ENCODE data around the gene AGBL1.

Gene AGBL1

DNA sequence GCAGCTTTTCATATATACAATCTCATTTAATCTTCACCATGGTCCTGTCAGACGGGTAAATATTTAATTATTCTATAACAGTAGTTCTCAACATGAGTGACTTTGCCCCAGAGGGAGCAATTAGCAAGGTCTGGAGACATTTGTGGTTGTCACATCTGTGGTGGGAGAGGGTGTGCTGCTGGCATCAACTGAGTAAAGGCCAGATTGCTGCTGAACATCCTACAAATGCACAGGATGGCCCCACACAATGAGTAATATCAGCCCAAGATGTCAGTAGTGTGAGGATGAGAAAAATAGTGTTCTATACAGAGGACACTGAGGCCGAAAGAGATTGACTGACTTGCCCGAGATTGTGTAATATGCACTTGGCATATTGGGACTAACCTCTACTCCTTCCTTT is 156.0 kb downstream of the AGBL1 start:
- Histone ChIP-seq H3K27ac (ENCODE audit: extremely low read depth, low read depth, low read length) (no peak overlapping the region), H3K4me1 (ENCODE audit: control insufficient read depth, insufficient read depth, low read length) (peaks cover 6% of the 10 kb centered on the region; the same call in 1 of the 2 replicates), H3K9me3 (ENCODE audit: control insufficient read depth, insufficient read depth, low read depth, low read length) (no peaks in the 10 kb centered on the region), H3K36me3 (ENCODE audit: control insufficient read depth in 2 of 2, insufficient read depth in 1 of 2, low read length in 2 of 2) (no peaks in the 10 kb centered on the region), H3K4me3 (ENCODE audit: low read depth, low read length) (no peak overlapping the region)
- no peak for TF ChIP-seq SALL2 (tag by site-specific recombination; IDR thresholded peaks at IDR 0.05; ENCODE audit: borderline replicate concordance)
- TF ChIP-seq, protein P1, sequence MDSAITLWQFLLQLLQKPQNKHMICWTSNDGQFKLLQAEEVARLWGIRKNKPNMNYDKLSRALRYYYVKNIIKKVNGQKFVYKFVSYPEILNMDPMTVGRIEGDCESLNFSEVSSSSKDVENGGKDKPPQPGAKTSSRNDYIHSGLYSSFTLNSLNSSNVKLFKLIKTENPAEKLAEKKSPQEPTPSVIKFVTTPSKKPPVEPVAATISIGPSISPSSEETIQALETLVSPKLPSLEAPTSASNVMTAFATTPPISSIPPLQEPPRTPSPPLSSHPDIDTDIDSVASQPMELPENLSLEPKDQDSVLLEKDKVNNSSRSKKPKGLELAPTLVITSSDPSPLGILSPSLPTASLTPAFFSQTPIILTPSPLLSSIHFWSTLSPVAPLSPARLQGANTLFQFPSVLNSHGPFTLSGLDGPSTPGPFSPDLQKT (IDR thresholded peaks at IDR 0.05; ENCODE audit: borderline replicate concordance, low read depth, low read length): no peak
- ChIA-PET POLR2A (no interaction called here), CTCF (interaction anchor here (0.6 kb wide), 1 partner anchor 925 kb away, joined by 4 read pairs; no protein-coding TSS in a partner anchor)

DNA sequence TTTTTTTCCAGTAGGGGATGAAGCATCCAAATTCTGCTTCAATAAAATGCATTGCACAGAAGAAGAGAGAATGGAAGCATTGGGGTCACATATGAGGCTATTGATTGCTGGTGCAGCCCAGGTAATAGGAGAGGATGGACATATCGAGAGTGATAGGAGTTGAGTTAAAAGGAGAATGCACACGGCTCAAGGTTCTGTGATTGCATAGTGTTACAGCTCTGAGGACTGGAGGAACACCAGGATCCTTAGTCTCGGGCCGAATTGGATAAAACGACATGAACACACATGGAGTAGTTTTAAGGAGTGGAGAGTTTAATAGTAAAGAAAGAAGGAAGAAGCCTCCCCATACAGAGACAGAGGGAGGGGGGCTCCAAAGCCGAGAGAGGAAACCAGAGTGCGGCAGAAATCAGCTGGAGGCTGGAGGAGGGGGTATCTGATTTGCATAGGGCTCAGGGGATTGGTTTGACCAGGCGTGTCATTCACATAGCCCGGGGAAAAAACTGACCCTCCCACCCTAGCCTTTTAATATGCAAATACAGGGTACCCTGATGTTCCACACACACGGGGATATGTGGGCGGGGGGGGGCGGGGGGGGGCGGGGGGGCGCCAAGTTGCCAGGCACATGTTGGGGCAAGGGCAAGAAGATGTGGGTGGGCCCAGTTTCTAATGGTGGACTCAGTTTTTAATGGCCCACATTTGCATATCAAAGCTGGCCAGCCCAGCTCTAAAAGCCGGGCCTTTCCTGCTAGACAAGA is 156.9 kb downstream of the AGBL1 start:
- Histone ChIP-seq H3K27ac (ENCODE audit: extremely low read depth, low read depth, low read length) (no peak overlapping the region), H3K4me3 (ENCODE audit: low read depth, low read length) (no peak overlapping the region), H3K36me3 (ENCODE audit: control insufficient read depth in 2 of 2, insufficient read depth in 1 of 2, low read length in 2 of 2) (no peaks in the 10 kb centered on the region), H3K4me1 (ENCODE audit: control insufficient read depth, insufficient read depth, low read length) (peaks cover 6% of the 10 kb centered on the region; the same call in 1 of the 2 replicates), H3K9me3 (ENCODE audit: control insufficient read depth, insufficient read depth, low read depth, low read length) (no peaks in the 10 kb centered on the region)
- ChIA-PET POLR2A (no interaction called here), CTCF (interaction anchor here (0.6 kb wide), 2 partner anchors 319 to 925 kb away, joined by 3 to 4 read pairs; no protein-coding TSS in a partner anchor)
- TF ChIP-seq ZBTB17 (tag by site-specific recombination; IDR thresholded peaks at IDR 0.05): no peak
- no peak for TF ChIP-seq ZNF830 (tag by site-specific recombination; IDR thresholded peaks at IDR 0.05; ENCODE audit: low read depth)
- no peak for TF ChIP-seq ZFP41 (tag by site-specific recombination; IDR thresholded peaks at IDR 0.05; ENCODE audit: borderline replicate concordance)
- no peak for TF ChIP-seq KLF8 (tag by site-specific recombination; IDR thresholded peaks at IDR 0.05)
- no peak for TF ChIP-seq SP2 (tag by site-specific recombination; IDR thresholded peaks at IDR 0.05)
- TF ChIP-seq ZNF202 (tag by site-specific recombination; IDR thresholded peaks at IDR 0.05; ENCODE audit: borderline replicate concordance): no peak
- TF ChIP-seq ZNF37A (tag by site-specific recombination; IDR thresholded peaks at IDR 0.05): no peak
- TF ChIP-seq, protein P2, sequence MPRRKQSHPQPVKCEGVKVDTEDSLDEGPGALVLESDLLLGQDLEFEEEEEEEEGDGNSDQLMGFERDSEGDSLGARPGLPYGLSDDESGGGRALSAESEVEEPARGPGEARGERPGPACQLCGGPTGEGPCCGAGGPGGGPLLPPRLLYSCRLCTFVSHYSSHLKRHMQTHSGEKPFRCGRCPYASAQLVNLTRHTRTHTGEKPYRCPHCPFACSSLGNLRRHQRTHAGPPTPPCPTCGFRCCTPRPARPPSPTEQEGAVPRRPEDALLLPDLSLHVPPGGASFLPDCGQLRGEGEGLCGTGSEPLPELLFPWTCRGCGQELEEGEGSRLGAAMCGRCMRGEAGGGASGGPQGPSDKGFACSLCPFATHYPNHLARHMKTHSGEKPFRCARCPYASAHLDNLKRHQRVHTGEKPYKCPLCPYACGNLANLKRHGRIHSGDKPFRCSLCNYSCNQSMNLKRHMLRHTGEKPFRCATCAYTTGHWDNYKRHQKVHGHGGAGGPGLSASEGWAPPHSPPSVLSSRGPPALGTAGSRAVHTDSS (tag by site-specific recombination; IDR thresholded peaks at IDR 0.05): no peak

DNA sequence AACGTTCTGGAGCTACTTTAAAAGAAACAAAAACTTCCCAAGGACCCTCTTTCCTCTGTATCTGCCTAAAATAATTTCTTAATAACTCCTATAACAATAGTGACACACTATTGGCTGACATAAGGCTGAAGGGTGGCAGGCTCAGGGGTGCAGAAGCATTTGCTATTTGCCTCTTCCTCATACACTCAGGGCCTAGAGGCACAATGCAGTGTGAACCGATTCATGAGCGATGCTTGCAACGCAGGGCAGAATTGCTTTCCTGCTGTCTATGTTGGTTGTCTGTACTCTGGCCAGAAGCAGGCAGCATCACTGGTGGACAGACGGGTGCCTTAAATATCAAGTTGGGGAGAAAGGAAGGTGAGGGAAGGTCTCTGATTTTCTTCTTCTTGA is 157.4 kb downstream of the AGBL1 start:
- H3K9me3 ChIP-seq (ENCODE audit: control insufficient read depth, insufficient read depth, low read depth, low read length): no peaks in the 10 kb centered on the region
- no peak overlapping the region for H3K4me3 ChIP-seq (ENCODE audit: low read depth, low read length)
- CTCF ChIA-PET: interaction anchor here (0.6 kb wide), 1 partner anchor 319 kb away, joined by 3 read pairs; no protein-coding TSS in a partner anchor
- H3K36me3 ChIP-seq (ENCODE audit: control insufficient read depth in 2 of 2, insufficient read depth in 1 of 2, low read length in 2 of 2): no peaks in the 10 kb centered on the region
- POLR2A ChIA-PET: no interaction called here
- peaks cover 6% of the 10 kb centered on the region; the same call in 1 of the 2 replicates for H3K4me1 ChIP-seq (ENCODE audit: control insufficient read depth, insufficient read depth, low read length)
- H3K27ac ChIP-seq (ENCODE audit: extremely low read depth, low read depth, low read length): no peak overlapping the region
- TF ChIP-seq ZNF830 (tag by site-specific recombination; IDR thresholded peaks at IDR 0.05; ENCODE audit: low read depth) (no peak), ZNF707 (tag by site-specific recombination; IDR thresholded peaks at IDR 0.05) (no peak), ZNF596 (tag by site-specific recombination; IDR thresholded peaks at IDR 0.05) (no peak), ZNF23 (tag by site-specific recombination; IDR thresholded peaks at IDR 0.05; ENCODE audit: borderline replicate concordance) (no peak), KLF7 (tag by site-specific recombination; IDR thresholded peaks at IDR 0.05; ENCODE audit: borderline replicate concordance) (no peak), ZNF133 (tag by site-specific recombination; IDR thresholded peaks at IDR 0.05) (no peak), KLF1 (tag by site-specific recombination; IDR thresholded peaks at IDR 0.05) (no peak), ZNF19 (tag by site-specific recombination; IDR thresholded peaks at IDR 0.05; ENCODE audit: low read depth) (no peak), ZNF138 (tag by site-specific recombination; IDR thresholded peaks at IDR 0.05; ENCODE audit: borderline replicate concordance) (no peak), ZNF600 (tag by site-specific recombination; IDR thresholded peaks at IDR 0.05) (no peak), ZNF660 (tag by site-specific recombination; IDR thresholded peaks at IDR 0.05) (no peak), ZNF214 (tag by site-specific recombination; IDR thresholded peaks at IDR 0.05; ENCODE audit: borderline replicate concordance) (no peak), ZNF121 (tag by site-specific recombination; IDR thresholded peaks at IDR 0.05) (no peak), ZNF248 (tag by site-specific recombination; IDR thresholded peaks at IDR 0.05) (no peak), ZNF791 (tag by site-specific recombination; IDR thresholded peaks at IDR 0.05) (no peak)
